DND-41 (cell line): Measurements from ENCODE around the gene CTDSP2.
"Not testable (repeated sequence)": the region's sequence is repeated elsewhere in the genome, so short reads cannot be mapped to it uniquely, and the experiment has no call there.

ENCODE experiments used
- CTCF ChIP-seq: IDR thresholded peaks from 2 replicates; pipeline ENCODE4 v1.5.1; 2012; ENCODE audit warnings: borderline replicate concordance, low read length, moderate library complexity, mild to moderate bottlenecking; ENCODE audit not compliant: poor library complexity, severe bottlenecking; ENCODE audit errors: extremely low read depth
- EZH2 ChIP-seq: IDR thresholded peaks from 3 replicates; pipeline ENCODE4 v1.6.1; 2012; ENCODE audit warnings: borderline replicate concordance, low read depth, mild to moderate bottlenecking, moderate library complexity, low read length, inconsistent platforms; ENCODE audit not compliant: severe bottlenecking

- TF ChIP-seq CTCF, EZH2: not testable (repeated sequence)
These were observed 71.9 kb downstream of the CTDSP2 start for GRCh38 chr12:57774634-57775033.
